ENCODE results near the gene VIPAS39.
"Not testable (repeated sequence)": the region's sequence is repeated elsewhere in the genome, so short reads cannot be mapped to it uniquely, and the experiment has no call there.

Gene VIPAS39

GRCh38 chr14:77469539-77469938 lies 12.1 kb upstream of the VIPAS39 start:
- DNase-seq: no peak

- DNase-seq: no peak
Measured at GRCh38 chr14:77469067-77469505, 11.7 kb upstream of the VIPAS39 start.

GRCh38 chr14:77467801-77468200 lies 10.4 kb upstream of the VIPAS39 start:
- no peak for DNase-seq

GRCh38 chr14:77459072-77459723 lies 1.8 kb upstream of the VIPAS39 start:
- DNase-seq: peak; percentile 32 to 60

- peak in 1 of 2 donors; percentile 8 for DNase-seq
Measured at GRCh38 chr14:77458249-77458950, 999 bp upstream of the VIPAS39 start.

GRCh38 chr14:77457115-77457521 lies 283 bp downstream of the VIPAS39 start:
- no peak for DNase-seq

- DNase-seq: no peak
Measured at GRCh38 chr14:77455966-77456640, 1.3 kb downstream of the VIPAS39 start.

- DNase-seq: no peak
Measured at GRCh38 chr14:77442196-77442595, 15.2 kb downstream of the VIPAS39 start.

- no peak for DNase-seq
Measured at GRCh38 chr14:77439861-77440260, 17.5 kb downstream of the VIPAS39 start.

GRCh38 chr14:77438596-77438995 lies 18.8 kb downstream of the VIPAS39 start:
- DNase-seq: no peak

- DNase-seq: no peak
Measured at GRCh38 chr14:77436042-77436441, 21.4 kb downstream of the VIPAS39 start.

GRCh38 chr14:77426396-77426795 lies 31.0 kb downstream of the VIPAS39 start:
- no peak for DNase-seq

- no peak for DNase-seq
Measured at GRCh38 chr14:77424862-77425261, 32.5 kb downstream of the VIPAS39 start.

- no peak for DNase-seq
Measured at GRCh38 chr14:77423423-77423822, 34.0 kb downstream of the VIPAS39 start, which contains the start of gene NOXRED1. NOXRED1 (minus strand) TSS chr14:77423523; CDS start chr14:77422889, 634 bp downstream.

GRCh38 chr14:77421201-77421600 lies 36.2 kb downstream of the VIPAS39 start:
- DNase-seq: no peak

- no peak for DNase-seq
Measured at GRCh38 chr14:77416836-77417235, 40.6 kb downstream of the VIPAS39 start.

- DNase-seq: not testable (repeated sequence)
Measured at GRCh38 chr14:77416098-77416497, 41.3 kb downstream of the VIPAS39 start.

- not testable (repeated sequence) for DNase-seq
Measured at GRCh38 chr14:77415403-77416030, 41.9 kb downstream of the VIPAS39 start.

GRCh38 chr14:77409131-77409533 lies 48.3 kb downstream of the VIPAS39 start:
- DNase-seq: no peak

- DNase-seq: no peak
Measured at GRCh38 chr14:77407158-77407557, 50.2 kb downstream of the VIPAS39 start.

GRCh38 chr14:77406718-77407117 lies 50.7 kb downstream of the VIPAS39 start:
- no peak for DNase-seq

- DNase-seq: no peak
Measured at GRCh38 chr14:77406086-77406485, 51.3 kb downstream of the VIPAS39 start.

GRCh38 chr14:77403768-77404167 lies 53.6 kb downstream of the VIPAS39 start:
- DNase-seq: no peak

Data from hippocampal formation (tissue), 2 donors.